ENCODE measurements around the gene KLHL40. TPM values are rescaled to one million over a fixed set of nuclear protein-coding genes. Genes with fewer than 3 reads are reported as not detected.
A peak's percentile ranks its signal among the peaks of the same experiment; 100 is the strongest.

The KLHL40 gene
- polyA plus RNA-seq, 1 experiment, result not detected

DNA sequence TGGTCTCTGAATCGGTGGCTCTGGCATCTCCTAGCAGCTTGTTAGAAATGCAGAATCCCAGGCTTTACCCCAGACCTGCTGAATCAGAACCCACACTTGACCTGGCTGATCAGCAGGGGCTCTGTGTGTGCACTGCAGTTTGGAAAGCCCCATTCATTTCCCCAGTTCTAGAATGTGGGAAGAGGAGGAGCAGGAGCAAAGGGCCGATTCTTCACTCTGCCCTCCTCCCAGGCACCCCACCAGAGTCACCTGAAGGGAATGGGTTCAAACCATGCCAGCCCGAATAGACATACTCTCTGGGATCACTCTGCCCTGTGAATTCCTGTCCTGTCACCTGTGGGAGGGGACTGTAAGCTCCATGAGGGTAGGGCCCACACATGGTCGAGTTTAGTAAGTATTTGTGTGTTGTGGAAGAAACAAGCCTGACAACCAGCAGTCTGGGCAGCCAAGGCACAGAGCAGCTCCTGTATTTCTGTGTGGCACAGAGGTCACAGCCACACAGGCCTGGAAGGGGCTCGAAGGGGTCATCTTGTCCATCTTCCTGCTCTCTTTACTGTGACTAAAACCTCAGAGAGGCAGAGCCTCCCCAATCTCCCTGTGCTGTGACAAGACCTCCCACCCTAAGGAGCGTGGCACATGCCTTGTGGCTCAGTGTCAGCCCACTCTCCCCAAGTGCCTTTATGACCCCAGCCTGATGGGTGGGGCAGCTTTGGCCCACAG lies 46.3 kb downstream of the KLHL40 start:
- ChIA-PET POLR2A (interaction anchor here (0.7 kb wide), 1 partner anchor 48 kb away, joined by 4 read pairs; no protein-coding TSS in a partner anchor), CTCF (interaction anchor here (0.8 kb wide), 1 partner anchor 11 kb away, joined by 3 read pairs; no protein-coding TSS in a partner anchor)
- DNase-seq (ENCODE audit: low read depth, low spot score), result no peak
- Histone ChIP-seq H3K27me3 (ENCODE audit: control insufficient read depth, insufficient read depth, low read length) (peaks cover 18% of the 10 kb centered on the region), H3K27ac (ENCODE audit: low read depth, low read length) (no peak overlapping the region), H3K9me3 (ENCODE audit: control insufficient read depth, insufficient read depth, low read length) (no peaks in the 10 kb centered on the region), H3K4me3 (ENCODE audit: low read depth, low read length) (no peak overlapping the region)
- TF ChIP-seq, protein P1, sequence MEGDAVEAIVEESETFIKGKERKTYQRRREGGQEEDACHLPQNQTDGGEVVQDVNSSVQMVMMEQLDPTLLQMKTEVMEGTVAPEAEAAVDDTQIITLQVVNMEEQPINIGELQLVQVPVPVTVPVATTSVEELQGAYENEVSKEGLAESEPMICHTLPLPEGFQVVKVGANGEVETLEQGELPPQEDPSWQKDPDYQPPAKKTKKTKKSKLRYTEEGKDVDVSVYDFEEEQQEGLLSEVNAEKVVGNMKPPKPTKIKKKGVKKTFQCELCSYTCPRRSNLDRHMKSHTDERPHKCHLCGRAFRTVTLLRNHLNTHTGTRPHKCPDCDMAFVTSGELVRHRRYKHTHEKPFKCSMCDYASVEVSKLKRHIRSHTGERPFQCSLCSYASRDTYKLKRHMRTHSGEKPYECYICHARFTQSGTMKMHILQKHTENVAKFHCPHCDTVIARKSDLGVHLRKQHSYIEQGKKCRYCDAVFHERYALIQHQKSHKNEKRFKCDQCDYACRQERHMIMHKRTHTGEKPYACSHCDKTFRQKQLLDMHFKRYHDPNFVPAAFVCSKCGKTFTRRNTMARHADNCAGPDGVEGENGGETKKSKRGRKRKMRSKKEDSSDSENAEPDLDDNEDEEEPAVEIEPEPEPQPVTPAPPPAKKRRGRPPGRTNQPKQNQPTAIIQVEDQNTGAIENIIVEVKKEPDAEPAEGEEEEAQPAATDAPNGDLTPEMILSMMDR (IDR thresholded peaks at IDR 0.05; ENCODE audit: low read depth, low read length), result no peak

DNA sequence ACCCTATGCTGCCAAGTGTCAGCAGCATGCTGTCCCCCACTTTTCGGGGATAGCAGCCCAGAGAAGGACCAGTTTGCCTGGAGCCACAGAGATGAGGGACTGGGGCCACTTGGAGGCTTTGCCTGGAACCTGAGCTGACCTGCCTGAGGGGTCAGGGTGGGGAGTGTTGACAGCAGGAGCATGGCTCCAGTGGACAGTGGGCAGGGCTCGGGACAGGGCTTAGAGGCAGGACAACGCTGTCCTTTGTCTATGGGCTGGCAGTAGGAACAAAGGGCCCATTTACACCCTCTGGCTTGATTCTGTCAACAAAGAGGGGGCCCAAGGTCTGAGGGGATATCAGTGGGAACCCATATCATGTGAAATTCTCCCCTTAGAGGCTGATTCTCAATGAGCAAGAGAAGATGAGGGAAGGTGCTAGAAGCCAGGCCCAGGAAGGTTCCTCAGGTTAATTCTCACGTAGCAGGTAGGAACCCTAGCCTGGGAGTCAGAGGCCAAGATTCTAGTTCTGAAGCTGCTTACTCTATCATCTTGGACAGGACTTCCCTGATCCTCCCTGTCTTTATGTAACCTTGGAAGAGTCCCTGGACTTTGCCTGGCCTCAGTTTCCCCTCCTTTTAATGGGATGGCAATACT lies 47.0 kb downstream of the KLHL40 start:
- H3K4me3 ChIP-seq (ENCODE audit: low read depth, low read length), result no peak overlapping the region
- no peaks in the 10 kb centered on the region for H3K9me3 ChIP-seq (ENCODE audit: control insufficient read depth, insufficient read depth, low read length)
- ChIA-PET POLR2A (no interaction called here), CTCF (no interaction called here)
- TF ChIP-seq, protein P1 (IDR thresholded peaks at IDR 0.05; ENCODE audit: low read depth, low read length), result no peak
- no peak for DNase-seq (ENCODE audit: low read depth, low spot score)
- H3K27ac ChIP-seq (ENCODE audit: low read depth, low read length), result no peak overlapping the region
- H3K27me3 ChIP-seq (ENCODE audit: control insufficient read depth, insufficient read depth, low read length), result peaks cover 13% of the 10 kb centered on the region

DNA sequence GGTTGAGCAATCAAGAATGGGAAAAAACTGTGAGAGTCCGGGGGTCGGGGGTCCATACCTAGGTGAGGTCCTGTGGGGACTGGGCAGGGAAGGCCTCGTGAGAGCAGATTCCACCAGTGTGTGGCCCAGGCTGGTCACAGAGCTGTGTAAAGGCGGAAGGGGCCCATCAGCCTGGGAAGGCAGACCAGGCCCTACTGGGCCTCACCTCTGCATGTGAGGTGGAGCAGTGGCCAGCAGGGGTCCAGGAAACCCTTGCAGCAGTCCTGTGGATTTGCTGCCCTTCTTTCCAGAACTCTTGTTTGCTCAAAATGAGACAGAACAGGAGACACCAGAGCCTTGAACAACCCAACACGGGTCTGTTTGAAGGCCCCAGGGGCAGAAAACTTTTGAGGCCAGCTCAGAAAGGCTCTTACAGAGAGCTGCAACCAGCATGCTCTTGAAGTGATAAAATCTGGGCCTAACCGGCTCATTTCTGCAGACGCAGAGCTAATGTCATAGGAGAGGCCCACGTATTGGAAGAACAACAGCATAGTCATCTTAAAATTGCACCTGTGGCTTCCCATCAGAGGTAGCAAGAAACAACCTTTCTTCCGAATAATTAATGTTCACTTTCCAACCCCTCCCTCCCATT lies 47.6 kb downstream of the KLHL40 start:
- CTCF ChIA-PET, result no interaction called here

DNA sequence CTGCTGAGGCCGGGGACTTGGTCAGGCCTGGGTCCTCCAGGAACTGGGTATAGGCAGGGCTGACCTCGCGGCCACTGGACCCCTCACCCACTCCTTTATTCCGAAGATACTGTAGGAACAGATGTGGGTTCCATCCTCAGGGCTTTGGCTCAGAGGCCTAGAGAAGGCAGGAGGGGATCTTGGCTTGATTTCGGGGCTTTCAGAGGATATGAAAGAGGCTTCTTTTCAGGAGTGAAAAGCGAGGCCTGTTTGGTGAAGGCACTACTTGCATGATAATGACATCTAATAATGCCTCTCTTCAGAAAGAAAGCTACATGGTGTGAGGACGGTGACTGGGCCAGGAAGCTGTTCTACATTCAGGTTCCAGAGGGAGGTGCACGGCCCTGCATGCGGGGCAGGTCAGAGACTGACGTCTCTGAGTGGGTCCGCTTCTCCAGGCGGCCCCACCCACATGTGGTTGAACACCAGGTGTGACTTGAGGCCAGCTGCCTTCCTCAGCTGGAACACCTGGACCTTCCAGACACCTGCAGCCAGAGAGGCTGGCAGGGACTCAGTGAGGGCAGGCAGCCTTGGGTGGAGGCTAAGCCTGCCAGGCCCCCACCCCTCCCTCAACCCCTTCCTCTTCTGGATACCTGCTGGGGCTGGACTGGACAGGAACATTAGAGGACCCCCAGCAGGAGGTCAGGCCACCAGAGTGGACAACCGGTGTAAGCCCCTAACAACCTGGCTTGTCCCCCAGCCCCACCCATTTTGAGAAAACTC lies 48.3 kb downstream of the KLHL40 start:
- Histone ChIP-seq H3K4me3 (ENCODE audit: low read depth, low read length) (no peak overlapping the region), H3K27me3 (ENCODE audit: control insufficient read depth, insufficient read depth, low read length) (peaks cover 11% of the 10 kb centered on the region), H3K27ac (ENCODE audit: low read depth, low read length) (no peak overlapping the region), H3K9me3 (ENCODE audit: control insufficient read depth, insufficient read depth, low read length) (no peaks in the 10 kb centered on the region)
- CTCF ChIA-PET, result no interaction called here
- POLR2A ChIA-PET, result no interaction called here
- TF ChIP-seq, protein P1 (IDR thresholded peaks at IDR 0.05; ENCODE audit: low read depth, low read length), result no peak
- DNase-seq (ENCODE audit: low read depth, low spot score), result no peak

More for the DNA sequence above, 47.6 kb downstream of the KLHL40 start:
- Histone ChIP-seq H3K9me3 (ENCODE audit: control insufficient read depth, insufficient read depth, low read length) (no peaks in the 10 kb centered on the region), H3K4me3 (ENCODE audit: low read depth, low read length) (no peak overlapping the region), H3K27me3 (ENCODE audit: control insufficient read depth, insufficient read depth, low read length) (peaks cover 13% of the 10 kb centered on the region), H3K27ac (ENCODE audit: low read depth, low read length) (no peak overlapping the region)
- no peak for DNase-seq (ENCODE audit: low read depth, low spot score)
- POLR2A ChIA-PET, result no interaction called here
- TF ChIP-seq, protein P1 (IDR thresholded peaks at IDR 0.05; ENCODE audit: low read depth, low read length), result peak; percentile 30; the same call in 1 of the 2 replicates
